Spleen (tissue), 11 donors: ENCODE data around the gene ZNF154. TPM values are rescaled to one million over a fixed set of nuclear protein-coding genes. Genes with fewer than 3 reads are reported as not detected.
"Not testable (repeated sequence)": the region's sequence is repeated elsewhere in the genome, so short reads cannot be mapped to it uniquely, and the experiment has no call there.

Experiments
- DNase-seq: peaks from one replicate; pipeline ENCODE4 v3.0.0-alpha.2; 2020
- H3K27ac ChIP-seq, 8 donors: fragments of 200-600 bp; sonication (generic) in 7 of 8; 1 replicate in 4 of 8; 2 replicates in 4 of 8; pipeline versions ENCODE4 v1.5.0 to v1.8.0; 2016 to 2021; ENCODE audit warnings: inconsistent platforms in 4 of 8, mild to moderate bottlenecking in 4 of 8, moderate library complexity in 1 of 8
- H3K27me3 ChIP-seq, 7 donors: fragments of 200-600 bp; sonication (generic) in 6 of 7; replicated peaks in 1 of 7; 1 replicate in 4 of 7; 2 replicates in 3 of 7; pipeline versions ENCODE4 v1.5.0 to v1.8.0; 2016 to 2021; ENCODE audit warnings: inconsistent platforms in 3 of 7, mild to moderate bottlenecking in 1 of 7
- H3K36me3 ChIP-seq, 6 donors: fragments of 200-600 bp; sonication (generic) in 5 of 6; 1 replicate in 4 of 6; 2 replicates in 2 of 6; pipeline versions ENCODE4 v1.5.0 to v1.8.0; 2016 to 2021; ENCODE audit warnings: inconsistent platforms in 2 of 6
- H3K4me1 ChIP-seq, 6 donors: fragments of 200-600 bp; sonication (generic) in 5 of 6; 1 replicate in 3 of 6; 2 replicates in 3 of 6; pipeline versions ENCODE4 v1.5.0 to v1.8.0; 2016 to 2021; ENCODE audit warnings: inconsistent platforms in 3 of 6
- H3K4me3 ChIP-seq, 8 donors: fragments of 200-600 bp; sonication (generic) in 7 of 8; 1 replicate in 4 of 8; 2 replicates in 4 of 8; pipeline versions ENCODE4 v1.5.0 to v1.8.0; 2016 to 2021; ENCODE audit warnings: inconsistent platforms in 4 of 8, mild to moderate bottlenecking in 4 of 8, moderate library complexity in 2 of 8
- H3K9me3 ChIP-seq, 8 donors: fragments of 200-600 bp; sonication (generic) in 7 of 8; 1 replicate in 4 of 8; 2 replicates in 4 of 8; pipeline versions ENCODE4 v1.5.0 to v1.8.0; 2016 to 2021; ENCODE audit warnings: inconsistent platforms in 4 of 8
- POLR2A ChIP-seq, 3 donors: fragments of 450-650 bp; IDR thresholded peaks; one replicate each; pipeline ENCODE4 v1.5.1; 2017; ENCODE audit warnings: antibody characterized with exemption in 3 of 3, mild to moderate bottlenecking in 1 of 3
- POLR2AphosphoS5 ChIP-seq, 3 donors: sonication (generic); formaldehyde crosslinking; IDR thresholded peaks; one replicate each; pipeline ENCODE4 v1.5.1; 2017; ENCODE audit warnings: antibody characterized with exemption in 3 of 3
- WGBS, 5 donors: extraction: QIAGEN DNeasy Blood & Tissue Kit in 3 of 5; methylation state at CpG; one replicate each; pipeline versions ENCODE4 v1.1.5 to v1.1.7; 2013 to 2018; 5-methylcytosine and 5-hydroxymethylcytosine counted together
- intact Hi-C: fragments of 100-400 bp; cut with DNase I; formaldehyde crosslinking; loops from one replicate; pipeline ENCODE4 v1.15.0; 2023; ENCODE audit warnings: low total_unique reads
- polyA plus RNA-seq, 3 donors: library from polyadenylated mRNA; stranded (reverse); fragments of 200-250 nt; gene quantifications; one replicate each; pipeline ENCODE4 v1.2.1, GENCODE V29; 2013
- total RNA-seq, 7 donors: library from RNA; depleted of rRNA in 3 of 7; stranded (reverse); fragments of >200 nt in 3 of 7; fragmentation: NEBNext Ultra II Directional in 4 of 7; extraction: Animal tissue kit (Norgen Biotek cat#: 25700) in 4 of 7; gene quantifications; one replicate each; pipeline versions ENCODE4 v1.1.0 to v1.2.1, GENCODE V29; 2016 to 2021
- TF ChIP-seq, protein P1 (sequence below), 11 experiments: fragments of 200-600 bp in 7 of 11; fragments of 450-650 bp in 4 of 11; sonication (generic) in 4 of 11; IDR thresholded peaks in 8 of 11; conservative IDR thresholded peaks in 3 of 11; 1 replicate in 7 of 11; 2 replicates in 4 of 11; pipeline versions ENCODE4 v1.4.0 to v1.8.0; 2016 to 2021; ENCODE audit warnings: antibody characterized with exemption in 11 of 11, inconsistent platforms in 4 of 11, mild to moderate bottlenecking in 1 of 11
- donor health status: healthy with polysubstance abuse.
- donor health status: DM: no; HTN: no; CAD: no; lungs with moderate emphysema.
- donor health status: DM: no; HTN: no; CAD: no.
- donor health status: Bipolar disorder and iron deficiency.
- donor health status: healthy.
- donor health status: DM: no; HTN: no; CAD: no.
- donor health status: DM: yes; HTN: yes; CAD: no.

Gene ZNF154
- total and polyA plus RNA-seq, 10 donors = 3.6 to 21.2 (median 14.2) TPM

DNA sequence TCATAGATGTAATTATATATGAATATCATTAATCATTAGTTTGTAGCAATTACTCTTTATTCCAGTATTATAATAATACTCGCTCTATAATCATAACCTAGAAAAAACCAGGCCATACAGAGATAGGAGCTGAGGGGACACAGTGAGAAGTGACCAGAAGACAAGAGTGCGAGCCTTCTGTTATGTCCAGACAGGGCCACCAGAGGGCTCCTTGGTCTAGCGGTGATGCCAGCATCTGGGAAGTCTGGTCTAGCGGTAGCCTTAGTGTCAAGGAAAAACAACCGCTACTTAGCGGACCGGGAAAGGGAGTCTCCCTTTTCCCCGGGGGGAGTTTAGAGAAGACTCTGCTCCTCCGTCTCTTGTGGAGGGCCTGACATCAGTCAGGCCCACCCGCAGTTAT is 29.3 kb upstream of the ZNF154 start:
- intact Hi-C loops = not testable (repeated sequence)
- 7 to 15% (median 8%) methylated on average over 9 to 10 of the region's 10 CpGs for WGBS, 5 donors

DNA sequence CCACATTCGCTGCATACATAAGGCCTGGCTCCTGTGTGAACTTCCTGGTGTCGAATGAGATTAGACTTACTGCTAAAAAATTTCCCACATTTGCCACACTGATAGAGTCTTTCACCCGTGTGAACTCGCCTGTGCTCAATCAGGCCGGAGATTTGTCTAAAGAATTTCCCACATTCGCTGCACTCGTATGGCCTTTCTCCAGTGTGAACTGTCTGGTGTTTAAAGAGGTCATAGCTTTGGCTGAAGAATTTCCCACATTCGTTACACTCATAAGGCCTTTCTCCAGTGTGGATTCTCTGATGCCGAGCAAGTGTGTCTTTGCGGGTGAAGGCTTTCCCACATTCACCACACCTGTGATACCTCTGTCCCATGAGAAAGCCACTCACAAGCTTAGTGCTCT is 11.9 kb upstream of the ZNF154 start:
- no peaks in the 10 kb centered on the region for H3K27me3 ChIP-seq
- no peak overlapping the region for H3K27ac ChIP-seq
- WGBS, 5 donors = 96 to 99% (median 98%) methylated on average over 8 to 10 of the region's 10 CpGs
- H3K4me1 ChIP-seq = peaks cover 0 to 9% (median 0%) of the 10 kb centered on the region in 6 donors
- TF ChIP-seq, protein P1, sequence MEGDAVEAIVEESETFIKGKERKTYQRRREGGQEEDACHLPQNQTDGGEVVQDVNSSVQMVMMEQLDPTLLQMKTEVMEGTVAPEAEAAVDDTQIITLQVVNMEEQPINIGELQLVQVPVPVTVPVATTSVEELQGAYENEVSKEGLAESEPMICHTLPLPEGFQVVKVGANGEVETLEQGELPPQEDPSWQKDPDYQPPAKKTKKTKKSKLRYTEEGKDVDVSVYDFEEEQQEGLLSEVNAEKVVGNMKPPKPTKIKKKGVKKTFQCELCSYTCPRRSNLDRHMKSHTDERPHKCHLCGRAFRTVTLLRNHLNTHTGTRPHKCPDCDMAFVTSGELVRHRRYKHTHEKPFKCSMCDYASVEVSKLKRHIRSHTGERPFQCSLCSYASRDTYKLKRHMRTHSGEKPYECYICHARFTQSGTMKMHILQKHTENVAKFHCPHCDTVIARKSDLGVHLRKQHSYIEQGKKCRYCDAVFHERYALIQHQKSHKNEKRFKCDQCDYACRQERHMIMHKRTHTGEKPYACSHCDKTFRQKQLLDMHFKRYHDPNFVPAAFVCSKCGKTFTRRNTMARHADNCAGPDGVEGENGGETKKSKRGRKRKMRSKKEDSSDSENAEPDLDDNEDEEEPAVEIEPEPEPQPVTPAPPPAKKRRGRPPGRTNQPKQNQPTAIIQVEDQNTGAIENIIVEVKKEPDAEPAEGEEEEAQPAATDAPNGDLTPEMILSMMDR (IDR thresholded peaks at IDR 0.05 in 8 of 11, conservative IDR thresholded peaks at IDR 0.05 in 3 of 11) = no peak
- no peak for TF ChIP-seq POLR2AphosphoS5 (IDR thresholded peaks at IDR 0.05)
- TF ChIP-seq POLR2A (IDR thresholded peaks at IDR 0.05) = no peak
- intact Hi-C loops = no loop called here
- H3K9me3 ChIP-seq = peaks cover 0 to 100% (median 98%) of the 10 kb centered on the region in 8 donors
- H3K4me3 ChIP-seq = no peak overlapping the region
- no peak for DNase-seq
- H3K36me3 ChIP-seq = peaks cover 27 to 83% (median 44%) of the 10 kb centered on the region in 6 donors

More for the DNA sequence above, 29.3 kb upstream of the ZNF154 start:
- peak; percentile 81 for DNase-seq
- H3K9me3 ChIP-seq, H3K27me3 ChIP-seq, H3K36me3 ChIP-seq: not testable (repeated sequence)
- Histone ChIP-seq H3K4me1 (peaks cover 0 to 12% (median 3%) of the 10 kb centered on the region in 6 donors), H3K4me3 (peak overlapping the region in 1 of 8 donors; percentile 31), H3K27ac (peak overlapping the region in 1 of 8 donors; percentile 38)
- TF ChIP-seq, protein P1 (IDR thresholded peaks at IDR 0.05 in 8 of 11, conservative IDR thresholded peaks at IDR 0.05 in 3 of 11) = peak; percentile 39 to 82 (median 66)

DNA sequence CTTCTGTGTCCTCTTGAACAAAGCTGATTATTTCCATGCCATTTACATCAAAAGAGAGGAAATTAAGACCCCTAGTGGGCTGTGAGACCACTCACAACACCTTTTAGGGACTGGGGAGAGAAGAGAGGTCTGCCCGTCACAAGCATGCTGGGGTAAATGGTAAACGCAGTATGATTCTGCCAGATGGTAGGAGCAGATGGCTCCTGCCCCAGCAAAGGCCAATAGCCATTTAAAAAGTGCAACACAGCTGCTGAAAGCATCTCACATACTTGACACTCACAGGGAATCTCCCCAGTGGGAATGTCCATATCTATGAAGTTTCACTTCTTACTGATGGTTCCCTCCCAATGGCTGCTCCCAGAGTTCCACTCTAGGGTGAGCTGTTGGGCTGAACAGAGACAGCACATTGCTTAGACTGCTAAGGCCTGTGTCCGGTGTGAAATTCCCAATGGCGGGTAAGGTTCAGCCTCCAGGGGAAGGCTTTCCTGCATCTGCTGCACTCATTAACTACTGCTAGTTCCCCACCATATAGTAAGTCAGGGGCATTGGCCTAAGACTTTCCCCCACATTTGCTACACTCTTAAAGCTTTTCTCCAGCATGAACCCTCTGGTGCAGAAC is 11.0 kb upstream of the ZNF154 start:
- Histone ChIP-seq H3K27me3 (no peaks in the 10 kb centered on the region), H3K4me1 (peaks cover 0 to under 1% (median 0%) of the 10 kb centered on the region in 6 donors), H3K27ac (no peak overlapping the region), H3K36me3 (peaks cover 27 to 77% (median 44%) of the 10 kb centered on the region in 6 donors), H3K9me3 (peaks cover 0 to 100% (median 99%) of the 10 kb centered on the region in 8 donors), H3K4me3 (no peak overlapping the region)
- WGBS, 5 donors = 86 to 98% (median 95%) methylated on average over 4 of the region's 4 CpGs
- intact Hi-C loops = no loop called here
- DNase-seq = no peak
- TF ChIP-seq, protein P1 (IDR thresholded peaks at IDR 0.05 in 8 of 11, conservative IDR thresholded peaks at IDR 0.05 in 3 of 11) = no peak

DNA sequence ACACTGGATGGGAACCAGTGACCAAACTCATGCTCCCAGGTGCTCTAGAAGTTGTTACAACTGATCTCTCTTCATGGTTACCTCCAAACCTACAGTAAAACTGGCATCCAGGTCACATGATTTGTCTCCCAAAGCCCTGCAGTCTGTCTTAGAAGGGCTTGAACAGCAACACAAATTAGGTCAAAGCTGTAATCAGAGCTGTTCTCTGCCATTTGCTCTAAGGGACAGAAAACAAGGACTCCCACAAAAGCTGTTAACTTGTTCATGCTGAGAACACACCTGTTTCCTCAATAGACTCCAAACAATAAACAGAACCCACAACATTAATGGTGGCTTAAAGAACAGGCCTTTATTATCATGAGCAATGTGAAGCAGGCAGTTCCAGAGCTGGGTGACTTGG is 10.4 kb upstream of the ZNF154 start:
- no peak for DNase-seq
- intact Hi-C loops = no loop called here
- peaks cover 0 to 100% (median 99%) of the 10 kb centered on the region in 8 donors for H3K9me3 ChIP-seq

More for the DNA sequence above, 10.4 kb upstream of the ZNF154 start:
- no peak for TF ChIP-seq POLR2A (IDR thresholded peaks at IDR 0.05)
- TF ChIP-seq POLR2AphosphoS5 (IDR thresholded peaks at IDR 0.05) = no peak
- TF ChIP-seq, protein P1 (IDR thresholded peaks at IDR 0.05 in 8 of 11, conservative IDR thresholded peaks at IDR 0.05 in 3 of 11) = no peak
- peaks cover 27 to 74% (median 44%) of the 10 kb centered on the region in 6 donors for H3K36me3 ChIP-seq
- no peaks in the 10 kb centered on the region for H3K4me1 ChIP-seq
- no peak overlapping the region for H3K27ac ChIP-seq
- no peak overlapping the region for H3K4me3 ChIP-seq
- no peaks in the 10 kb centered on the region for H3K27me3 ChIP-seq
